H7 (cell line): ENCODE measurements around the gene NXPE3. TPM values are rescaled to one million over a fixed set of nuclear protein-coding genes. Genes with fewer than 3 reads are reported as not detected.
"Not testable (repeated sequence)": the region's sequence is repeated elsewhere in the genome, so short reads cannot be mapped to it uniquely, and the experiment has no call there.

Source experiments
- DNase-seq: peaks from one replicate; pipeline ENCODE4 v3.0.0; 2012
- H3K27me3 ChIP-seq: 2 replicates; pipeline ENCODE4 v1.6.0; 2011; ENCODE audit warnings: mild to moderate bottlenecking, low read length; ENCODE audit not compliant: control insufficient read depth, insufficient read depth
- H3K36me3 ChIP-seq: replicated peaks from 2 replicates; pipeline ENCODE4 v1.5.1; 2011; ENCODE audit warnings: low read length; ENCODE audit not compliant: control insufficient read depth, insufficient read depth
- H3K4me3 ChIP-seq: 2 replicates; pipeline ENCODE4 v1.5.1; 2011; ENCODE audit warnings: low read depth, mild to moderate bottlenecking, control low read depth, low read length, moderate library complexity; ENCODE audit not compliant: insufficient read depth
- total RNA-seq: library from RNA; depleted of rRNA; stranded (reverse); fragments of >200 nt; shearing (Covaris generic); gene quantifications from 2 replicates; pipeline ENCODE4 v1.2.3, GENCODE V29; 2014

The NXPE3 gene
- total RNA-seq, 1 experiment from 2014 or later, result 5.7 TPM

DNA sequence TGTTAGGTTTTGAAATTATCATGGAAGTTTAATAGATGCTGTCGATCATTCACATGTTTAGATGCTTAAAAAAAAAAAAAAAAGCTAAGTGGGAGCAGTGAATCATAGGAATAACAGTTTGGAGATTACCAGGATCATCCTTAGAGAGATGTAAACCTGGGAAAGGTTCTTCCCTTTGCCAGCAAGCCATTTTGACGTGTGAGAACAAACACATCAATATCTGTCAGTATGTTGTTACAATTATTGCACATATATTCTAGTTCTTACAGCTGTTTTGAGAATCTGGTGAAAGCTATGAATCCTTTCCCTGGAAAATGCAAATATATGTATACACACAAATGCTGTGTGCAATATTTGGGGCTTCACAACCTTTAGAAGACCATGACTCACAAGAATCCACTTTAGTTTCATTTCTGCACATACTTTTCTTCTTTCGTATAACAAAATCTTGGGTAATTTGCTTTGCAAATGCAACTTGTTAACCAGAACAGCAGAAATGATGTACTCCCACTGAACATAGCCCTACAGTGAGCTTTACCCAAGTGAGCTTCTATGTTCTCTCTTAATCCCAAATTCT lies 82.3 kb downstream of the NXPE3 start:
- Histone ChIP-seq H3K4me3 (no peak overlapping the region), H3K27me3 (no peaks in the 10 kb centered on the region), H3K36me3 (peaks cover 22% of the 10 kb centered on the region)
- DNase-seq, result no peak

- Histone ChIP-seq H3K27me3 (no peaks in the 10 kb centered on the region), H3K36me3 (peaks cover 22% of the 10 kb centered on the region), H3K4me3 (no peak overlapping the region)
- no peak for DNase-seq
Observed at GRCh38 chr3:101861789-101862415, 82.9 kb downstream of the NXPE3 start.

DNA sequence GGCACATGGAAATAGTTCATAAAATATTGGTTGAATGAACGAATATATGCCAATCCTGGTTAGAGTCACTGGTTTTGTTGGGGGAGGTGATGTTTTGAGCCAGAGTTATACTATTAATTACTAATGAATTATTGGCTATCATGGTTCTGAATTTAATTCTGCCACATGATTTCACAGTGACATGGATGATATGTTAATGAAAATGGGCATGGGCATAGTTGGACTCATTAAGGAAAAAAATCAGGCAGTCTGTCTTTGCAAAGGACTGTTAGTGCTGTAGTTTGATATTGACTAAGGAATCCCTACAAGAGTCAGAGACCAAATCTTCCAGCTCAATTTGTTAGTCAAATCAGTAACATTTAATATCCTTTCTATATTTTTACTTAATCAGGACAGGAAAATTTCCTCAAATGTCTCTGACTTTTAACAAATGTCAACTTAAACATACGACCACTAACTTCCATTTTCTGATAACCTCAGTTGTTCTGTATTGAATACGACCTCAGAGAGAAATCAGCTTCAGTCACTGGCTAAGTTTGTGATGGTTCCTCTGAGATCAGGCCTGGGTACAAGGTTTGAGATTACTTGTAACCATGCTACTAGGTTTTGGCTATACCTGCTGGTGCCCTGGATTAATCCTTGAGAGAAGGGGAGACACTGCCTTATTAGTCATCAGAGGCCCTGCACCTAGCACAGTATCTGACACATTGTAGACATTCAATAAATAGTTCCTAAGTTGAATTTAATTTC lies 83.6 kb downstream of the NXPE3 start:
- Histone ChIP-seq H3K27me3 (no peaks in the 10 kb centered on the region), H3K36me3 (peaks cover 16% of the 10 kb centered on the region), H3K4me3 (no peak overlapping the region)
- no peak for DNase-seq

GRCh38 chr3:101864926-101865325 lies 85.9 kb downstream of the NXPE3 start:
- H3K4me3 ChIP-seq, DNase-seq, H3K27me3 ChIP-seq, H3K36me3 ChIP-seq: not testable (repeated sequence)

DNA sequence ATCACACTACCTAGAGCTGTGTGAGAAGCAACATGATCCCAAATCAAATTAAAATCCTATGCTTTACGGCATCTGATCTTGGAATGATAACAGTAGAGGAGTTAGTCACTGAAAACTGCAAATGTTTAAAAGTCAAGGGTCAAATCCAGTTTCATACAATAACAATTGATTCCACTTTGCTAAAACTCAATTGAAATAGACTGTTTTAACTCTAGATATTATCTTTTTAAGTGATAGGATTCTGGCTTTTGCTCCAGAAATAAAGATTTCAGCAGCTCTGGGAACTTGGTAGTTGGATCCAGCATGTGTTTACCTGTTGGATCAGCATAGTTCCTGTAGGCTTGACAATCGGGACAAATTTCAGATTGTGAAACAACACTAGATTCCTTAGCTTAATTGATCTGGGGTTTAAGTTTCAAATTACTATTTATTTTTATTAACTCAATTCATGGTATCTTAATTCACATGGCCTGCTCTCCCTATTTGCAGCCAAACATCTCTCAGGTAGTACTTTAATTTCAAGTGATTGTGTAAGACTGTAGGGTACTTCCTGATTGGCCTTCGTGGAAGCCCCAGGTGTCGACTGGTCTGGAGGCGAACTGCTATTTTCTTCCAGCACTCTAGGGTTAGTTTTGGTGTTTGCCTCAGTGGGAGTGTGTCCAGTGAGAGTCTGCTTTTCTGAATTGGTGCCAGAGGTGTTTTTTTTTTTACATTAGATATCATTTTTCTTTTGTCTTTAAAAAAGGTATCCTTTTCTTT lies 86.9 kb downstream of the NXPE3 start:
- DNase-seq, result peak; percentile 77
- H3K27me3 ChIP-seq, result no peaks in the 10 kb centered on the region
- H3K36me3 ChIP-seq, result peaks cover 2% of the 10 kb centered on the region; the same call in 1 of the 2 replicates
- no peak overlapping the region for H3K4me3 ChIP-seq

GRCh38 chr3:101867511-101867910 lies 88.5 kb downstream of the NXPE3 start:
- H3K36me3 ChIP-seq, result no peaks in the 10 kb centered on the region
- DNase-seq, result no peak
- no peak overlapping the region for H3K4me3 ChIP-seq
- H3K27me3 ChIP-seq, result no peaks in the 10 kb centered on the region

GRCh38 chr3:101867996-101868395 lies 89.0 kb downstream of the NXPE3 start:
- Histone ChIP-seq H3K36me3 (no peaks in the 10 kb centered on the region), H3K4me3 (no peak overlapping the region), H3K27me3 (no peaks in the 10 kb centered on the region)
- DNase-seq, result no peak

- Histone ChIP-seq H3K36me3 (no peaks in the 10 kb centered on the region), H3K27me3 (no peaks in the 10 kb centered on the region), H3K4me3 (no peak overlapping the region)
- no peak for DNase-seq
Observed at GRCh38 chr3:101868534-101869464, 89.8 kb downstream of the NXPE3 start.

GRCh38 chr3:101870138-101870537 lies 91.1 kb downstream of the NXPE3 start:
- Histone ChIP-seq H3K36me3 (no peaks in the 10 kb centered on the region), H3K27me3 (no peaks in the 10 kb centered on the region), H3K4me3 (no peak overlapping the region)
- no peak for DNase-seq

DNA sequence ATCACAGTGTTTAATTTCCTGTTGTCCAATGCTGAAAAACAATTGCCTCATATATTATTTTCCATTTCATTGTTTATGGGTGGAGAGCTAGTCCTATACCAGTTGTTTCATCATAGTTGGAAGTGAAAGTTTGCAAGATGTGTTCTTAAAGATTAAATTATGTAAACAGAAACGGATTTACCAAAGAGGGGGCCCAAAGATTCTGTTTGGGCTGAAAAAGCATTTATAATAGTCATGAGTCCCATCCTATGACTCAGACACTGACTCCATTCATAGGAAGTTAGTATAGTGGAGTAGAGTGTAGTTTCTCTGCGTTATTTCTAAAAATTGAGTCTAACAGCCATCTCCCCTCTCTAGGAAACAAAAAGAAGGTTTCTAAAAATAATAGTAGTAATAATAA lies 94.6 kb downstream of the NXPE3 start:
- Histone ChIP-seq H3K27me3 (no peaks in the 10 kb centered on the region), H3K36me3 (no peaks in the 10 kb centered on the region), H3K4me3 (no peak overlapping the region)
- no peak for DNase-seq

- Histone ChIP-seq H3K27me3 (no peaks in the 10 kb centered on the region), H3K36me3 (no peaks in the 10 kb centered on the region), H3K4me3 (no peak overlapping the region)
- DNase-seq, result no peak
Observed at GRCh38 chr3:101876142-101876541, 97.1 kb downstream of the NXPE3 start.
